GM21529 (cell line): ENCODE measurements around the gene IRS1.

ENCODE experiments used
- ATAC-seq: cut with Tn5 transposase; IDR thresholded peaks from one replicate; pipeline ENCODE4 v1.9.1; 2021; ENCODE audit not compliant: unreplicated experiment

IRS1 gene

GRCh38 chr2:226818930-226819329 lies 19.3 kb upstream of the IRS1 start:
- ATAC-seq, result no peak

- ATAC-seq, result peak; percentile 59
Measured at GRCh38 chr2:226813148-226813701, 13.6 kb upstream of the IRS1 start.

GRCh38 chr2:226803410-226803809 lies 3.8 kb upstream of the IRS1 start:
- ATAC-seq, result no peak

GRCh38 chr2:226802573-226802972 lies 3.0 kb upstream of the IRS1 start:
- ATAC-seq, result no peak

GRCh38 chr2:226800941-226801784 lies 1.5 kb upstream of the IRS1 start:
- ATAC-seq, result peak; percentile 77

- no peak for ATAC-seq
Measured at GRCh38 chr2:226799976-226800940, 638 bp upstream of the IRS1 start.

- peak; percentile 15 for ATAC-seq
Measured at GRCh38 chr2:226798422-226799210, 1.0 kb downstream of the IRS1 start.

- ATAC-seq, result no peak
Measured at GRCh38 chr2:226797989-226798421, 1.6 kb downstream of the IRS1 start.

- no peak for ATAC-seq
Measured at GRCh38 chr2:226797289-226797988, 2.2 kb downstream of the IRS1 start.

- ATAC-seq, result no peak
Measured at GRCh38 chr2:226796840-226797288, 2.8 kb downstream of the IRS1 start.

- no peak for ATAC-seq
Measured at GRCh38 chr2:226796012-226796839, 3.4 kb downstream of the IRS1 start.

- no peak for ATAC-seq
Measured at GRCh38 chr2:226795281-226796011, 4.2 kb downstream of the IRS1 start.

- no peak for ATAC-seq
Measured at GRCh38 chr2:226794751-226795171, 4.9 kb downstream of the IRS1 start.

GRCh38 chr2:226794196-226794661 lies 5.4 kb downstream of the IRS1 start:
- ATAC-seq, result no peak

GRCh38 chr2:226793646-226794045 lies 6.0 kb downstream of the IRS1 start:
- no peak for ATAC-seq

- no peak for ATAC-seq
Measured at GRCh38 chr2:226792155-226792881, 7.3 kb downstream of the IRS1 start.

GRCh38 chr2:226791487-226792081 lies 8.0 kb downstream of the IRS1 start:
- ATAC-seq, result peak; percentile 98
